Ovary (tissue), 3 donors: ENCODE data around the gene SEC22C.

Experiments used
- CTCF ChIP-seq, 3 donors: fragments of 450-650 bp in 2 of 3; fragments of 200-600 bp in 1 of 3; IDR thresholded peaks; one replicate each; pipeline versions ENCODE4 v1.5.1 to v1.8.0; 2016 to 2022; ENCODE audit warnings: antibody characterized with exemption in 3 of 3, mild to moderate bottlenecking in 1 of 3
- EP300 ChIP-seq: sonication (generic); formaldehyde crosslinking; IDR thresholded peaks from one replicate; pipeline ENCODE4 v1.6.1; 2017; ENCODE audit warnings: antibody characterized with exemption
- POLR2A ChIP-seq: fragments of 450-650 bp; IDR thresholded peaks from one replicate; pipeline ENCODE4 v1.6.1; 2017; ENCODE audit warnings: antibody characterized with exemption, mild to moderate bottlenecking, moderate library complexity
- donor health status: DM: no; HTN: no; CAD: no.

GRCh38 chr3:42591811-42592210 is 10.0 kb upstream of the SEC22C start:
- TF ChIP-seq CTCF (IDR thresholded peaks at IDR 0.05) (no peak), POLR2A (no peak), EP300 (no peak)
